Measurements from ENCODE around the gene MAL.
"Not testable (repeated sequence)": the region's sequence is repeated elsewhere in the genome, so short reads cannot be mapped to it uniquely, and the experiment has no call there.

Gene MAL

GRCh38 chr2:95029898-95030341 lies 4.4 kb downstream of the MAL start:
- peak in 3 of 10 donors; percentile 45 to 91 (median 71) for DNase-seq
- intact Hi-C loops (cut with DNase I), result no loop called here

- DNase-seq, result peak in 2 of 10 donors; percentile 2 to 21
- intact Hi-C loops (cut with DNase I), result no loop called here
Observed at GRCh38 chr2:95030496-95030895, 5.0 kb downstream of the MAL start.

- intact Hi-C loops (cut with DNase I), result no loop called here
Observed at GRCh38 chr2:95031076-95031725, 5.7 kb downstream of the MAL start.

GRCh38 chr2:95031726-95032116 lies 6.2 kb downstream of the MAL start:
- DNase-seq, result no peak
- intact Hi-C loops (cut with DNase I), result no loop called here

More at GRCh38 chr2:95031076-95031725, 5.7 kb downstream of the MAL start:
- DNase-seq, result peak in 4 of 10 donors; percentile 19 to 50 (median 42)

GRCh38 chr2:95032341-95032740 lies 6.8 kb downstream of the MAL start:
- DNase-seq, result peak in 5 of 10 donors; percentile 0 to 75 (median 26)
- intact Hi-C loops (cut with DNase I), result no loop called here

GRCh38 chr2:95032868-95033603 lies 7.5 kb downstream of the MAL start:
- intact Hi-C loops (cut with DNase I), result no loop called here
- DNase-seq, result peak in 4 of 10 donors; percentile 8 to 59 (median 50)

- DNase-seq, result peak in 6 of 10 donors; percentile 10 to 91 (median 55)
- intact Hi-C loops (cut with DNase I), result no loop called here
Observed at GRCh38 chr2:95034221-95034620, 8.7 kb downstream of the MAL start.

- intact Hi-C loops (cut with DNase I), result no loop called here
- peak in 2 of 10 donors; percentile 5 to 55 for DNase-seq
Observed at GRCh38 chr2:95034818-95035217, 9.3 kb downstream of the MAL start.

- intact Hi-C loops (cut with DNase I), result no loop called here
- no peak for DNase-seq
Observed at GRCh38 chr2:95036596-95037383, 11.3 kb downstream of the MAL start.

GRCh38 chr2:95037384-95037839 lies 11.9 kb downstream of the MAL start:
- no peak for DNase-seq
- intact Hi-C loops (cut with DNase I), result no loop called here

- DNase-seq; intact Hi-C loops (cut with DNase I): not testable (repeated sequence)
Observed at GRCh38 chr2:95037841-95038585, 12.5 kb downstream of the MAL start.

GRCh38 chr2:95038635-95039298 lies 13.3 kb downstream of the MAL start:
- DNase-seq, result no peak
- intact Hi-C loops (cut with DNase I), result no loop called here

- intact Hi-C loops (cut with DNase I), result no loop called here
- DNase-seq, result peak in 1 of 10 donors; percentile 12
Observed at GRCh38 chr2:95039363-95039762, 13.9 kb downstream of the MAL start.

GRCh38 chr2:95039978-95040377 lies 14.5 kb downstream of the MAL start:
- intact Hi-C loops (cut with DNase I), result no loop called here
- DNase-seq, result peak in 2 of 10 donors; percentile 12 to 22

GRCh38 chr2:95040426-95040825 lies 14.9 kb downstream of the MAL start:
- intact Hi-C loops (cut with DNase I), result no loop called here
- peak in 3 of 10 donors; percentile 3 to 43 (median 24) for DNase-seq

- peak in 2 of 10 donors; percentile 10 to 13 for DNase-seq
- intact Hi-C loops (cut with DNase I), result no loop called here
Observed at GRCh38 chr2:95041060-95041823, 15.7 kb downstream of the MAL start.

- DNase-seq, result peak in 2 of 10 donors; percentile 46 to 69
- intact Hi-C loops (cut with DNase I), result no loop called here
Observed at GRCh38 chr2:95041824-95042442, 16.4 kb downstream of the MAL start.

Measured in posterior cingulate gyrus (tissue), 11 donors.